ENCODE results near the gene PADI1. TPM values are rescaled to one million over a fixed set of nuclear protein-coding genes. Genes with fewer than 3 reads are reported as not detected.

PADI1 gene
- total RNA-seq, 2 donors from 2014 or later: 1.2 TPM; not detected in 1

DNA sequence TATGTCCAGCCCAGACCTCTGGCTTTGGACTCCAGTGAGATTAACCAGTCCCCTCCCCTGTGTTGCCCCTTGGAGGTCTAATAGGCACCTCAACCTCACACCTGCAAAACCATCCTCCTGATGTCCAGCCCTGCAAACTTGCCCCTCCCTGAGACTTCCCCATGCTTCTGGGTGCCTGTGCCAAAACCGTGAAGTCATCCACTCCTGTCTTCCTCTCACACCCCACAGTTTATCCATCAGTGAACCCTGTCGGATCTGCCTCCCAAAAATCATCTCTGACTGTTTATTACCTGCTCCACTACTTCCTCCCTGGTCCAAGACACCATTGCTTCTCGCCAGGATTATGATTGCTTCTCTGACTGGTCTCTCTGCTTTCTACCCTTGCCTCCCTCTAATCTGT, 31.7 kb upstream of the PADI1 start:
- H3K36me3 ChIP-seq: no peaks in the 10 kb centered on the region
- no peaks in the 10 kb centered on the region for H3K4me1 ChIP-seq (ENCODE audit: control insufficient read depth in 1 of 2, low read depth in 2 of 2)
- H3K4me3 ChIP-seq: no peak overlapping the region
- no peak overlapping the region for H3K27ac ChIP-seq
- H3K27me3 ChIP-seq (replicated peaks; ENCODE audit: insufficient read depth): no peaks in the 10 kb centered on the region
- H3K9me3 ChIP-seq: no peaks in the 10 kb centered on the region
- ATAC-seq (ENCODE audit: insufficient number of reproducible peaks, low FRiP score, low read depth) (no peak), DNase-seq (ENCODE audit: low spot score) (no peak)
- no peak for TF ChIP-seq CTCF (IDR thresholded peaks at IDR 0.05)

DNA sequence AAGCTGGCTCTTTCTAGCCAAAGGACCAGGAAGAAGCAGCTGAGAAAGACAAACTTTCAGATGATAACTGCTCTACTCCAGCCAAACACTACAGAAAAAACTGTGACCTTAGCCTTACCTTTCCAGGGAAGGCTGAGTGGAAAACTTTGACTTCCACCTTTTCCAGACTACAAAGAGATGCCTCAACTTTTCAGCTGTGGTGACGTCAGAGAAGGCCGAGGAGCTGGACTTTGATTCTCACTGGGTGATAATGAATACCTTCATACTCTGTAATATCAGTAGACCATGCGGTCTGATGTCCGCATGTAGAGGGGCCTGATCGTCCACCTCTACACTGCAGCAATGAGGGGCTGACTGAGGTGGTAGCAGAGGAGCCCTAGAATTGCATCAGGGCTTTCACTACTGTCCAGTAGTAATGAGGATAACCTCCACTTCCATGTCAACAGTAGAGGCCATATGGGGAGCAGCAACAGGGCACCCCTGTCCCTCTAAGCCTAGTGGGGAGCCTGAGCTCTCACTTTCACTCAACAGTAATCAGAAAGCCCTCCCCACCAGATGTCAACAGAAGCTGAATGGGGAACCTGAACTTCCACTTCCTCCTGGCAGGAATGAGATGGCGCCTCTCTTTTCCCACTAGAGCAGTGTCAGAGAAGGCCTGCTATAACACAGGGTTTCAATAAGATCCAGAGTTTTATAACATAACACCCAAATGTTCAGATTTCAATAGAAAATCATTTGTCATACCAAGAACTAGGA, 28.4 kb upstream of the PADI1 start:
- no peaks in the 10 kb centered on the region for H3K27me3 ChIP-seq (replicated peaks; ENCODE audit: insufficient read depth)
- H3K4me1 ChIP-seq (ENCODE audit: control insufficient read depth in 1 of 2, low read depth in 2 of 2): no peaks in the 10 kb centered on the region
- H3K27ac ChIP-seq: no peak overlapping the region
- ATAC-seq (ENCODE audit: insufficient number of reproducible peaks, low FRiP score, low read depth) (no peak), DNase-seq (ENCODE audit: low spot score) (no peak)
- H3K9me3 ChIP-seq: no peaks in the 10 kb centered on the region
- no peak for TF ChIP-seq CTCF (IDR thresholded peaks at IDR 0.05)
- no peak overlapping the region for H3K4me3 ChIP-seq
- H3K36me3 ChIP-seq: no peaks in the 10 kb centered on the region

DNA sequence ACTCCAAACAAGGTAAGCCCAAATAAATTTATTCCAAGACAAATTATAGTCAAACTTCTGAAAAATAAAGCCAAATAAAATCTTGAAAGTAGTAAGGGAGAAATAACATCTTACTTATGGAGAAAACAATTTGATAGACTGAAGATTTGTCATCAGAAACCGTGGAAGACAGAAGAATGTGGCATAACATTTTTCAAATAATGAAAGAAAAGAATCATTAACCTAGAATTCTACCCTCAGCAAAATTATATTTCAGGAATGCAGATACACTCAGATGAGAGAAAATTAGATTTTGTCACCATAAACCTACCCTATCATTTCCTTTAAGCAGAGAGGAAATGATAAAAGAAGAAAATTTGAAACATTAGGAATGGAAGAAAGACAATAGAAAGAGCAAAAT, 27.3 kb upstream of the PADI1 start:
- DNase-seq (ENCODE audit: low spot score) (no peak), ATAC-seq (ENCODE audit: insufficient number of reproducible peaks, low FRiP score, low read depth) (no peak)
- H3K27ac ChIP-seq: no peak overlapping the region
- no peak for TF ChIP-seq CTCF (IDR thresholded peaks at IDR 0.05)
- no peaks in the 10 kb centered on the region for H3K36me3 ChIP-seq
- H3K9me3 ChIP-seq: no peaks in the 10 kb centered on the region
- H3K4me3 ChIP-seq: no peak overlapping the region
- no peaks in the 10 kb centered on the region for H3K4me1 ChIP-seq (ENCODE audit: control insufficient read depth in 1 of 2, low read depth in 2 of 2)
- no peaks in the 10 kb centered on the region for H3K27me3 ChIP-seq (replicated peaks; ENCODE audit: insufficient read depth)

- ATAC-seq (ENCODE audit: insufficient number of reproducible peaks, low FRiP score, low read depth): no peak
- Histone ChIP-seq H3K9me3 (no peaks in the 10 kb centered on the region), H3K4me3 (no peak overlapping the region), H3K27me3 (replicated peaks; ENCODE audit: insufficient read depth) (no peaks in the 10 kb centered on the region), H3K4me1 (ENCODE audit: control insufficient read depth in 1 of 2, low read depth in 2 of 2) (no peaks in the 10 kb centered on the region), H3K27ac (no peak overlapping the region), H3K36me3 (no peaks in the 10 kb centered on the region)
- no peak for DNase-seq (ENCODE audit: low spot score)
- TF ChIP-seq CTCF (IDR thresholded peaks at IDR 0.05): no peak
Observed at GRCh38 chr1:17181781-17182464, 23.0 kb upstream of the PADI1 start.

GRCh38 chr1:17183388-17184160, 21.4 kb upstream of the PADI1 start:
- Histone ChIP-seq H3K27ac (no peak overlapping the region), H3K9me3 (no peaks in the 10 kb centered on the region), H3K4me1 (ENCODE audit: control insufficient read depth in 1 of 2, low read depth in 2 of 2) (no peaks in the 10 kb centered on the region), H3K4me3 (no peak overlapping the region), H3K36me3 (no peaks in the 10 kb centered on the region), H3K27me3 (replicated peaks; ENCODE audit: insufficient read depth) (no peaks in the 10 kb centered on the region)
- no peak for TF ChIP-seq CTCF (IDR thresholded peaks at IDR 0.05)
- ATAC-seq (ENCODE audit: insufficient number of reproducible peaks, low FRiP score, low read depth) (no peak), DNase-seq (ENCODE audit: low spot score) (no peak)
